ENCODE data around the gene HK2. TPM values are rescaled to one million over a fixed set of nuclear protein-coding genes. Genes with fewer than 3 reads are reported as not detected.
"Not testable (repeated sequence)": the region's sequence is repeated elsewhere in the genome, so short reads cannot be mapped to it uniquely, and the experiment has no call there.

HK2 gene
- total RNA-seq, 3 donors from 2014 or later, result 181 to 317 (median 281) TPM

GRCh38 chr2:74894272-74894981, 60.5 kb downstream of the HK2 start:
- DNase-seq, result no peak
- Histone ChIP-seq H3K36me3 (ENCODE audit: low read depth) (no peaks in the 10 kb centered on the region), H3K4me1 (ENCODE audit: low read depth) (no peaks in the 10 kb centered on the region), H3K4me3 (no peak overlapping the region), H3K9me3 (no peaks in the 10 kb centered on the region)
- no peak for ATAC-seq
- intact Hi-C loops (cut with DNase I, micrococcal nuclease), result no loop called here
- TF ChIP-seq, protein P1, sequence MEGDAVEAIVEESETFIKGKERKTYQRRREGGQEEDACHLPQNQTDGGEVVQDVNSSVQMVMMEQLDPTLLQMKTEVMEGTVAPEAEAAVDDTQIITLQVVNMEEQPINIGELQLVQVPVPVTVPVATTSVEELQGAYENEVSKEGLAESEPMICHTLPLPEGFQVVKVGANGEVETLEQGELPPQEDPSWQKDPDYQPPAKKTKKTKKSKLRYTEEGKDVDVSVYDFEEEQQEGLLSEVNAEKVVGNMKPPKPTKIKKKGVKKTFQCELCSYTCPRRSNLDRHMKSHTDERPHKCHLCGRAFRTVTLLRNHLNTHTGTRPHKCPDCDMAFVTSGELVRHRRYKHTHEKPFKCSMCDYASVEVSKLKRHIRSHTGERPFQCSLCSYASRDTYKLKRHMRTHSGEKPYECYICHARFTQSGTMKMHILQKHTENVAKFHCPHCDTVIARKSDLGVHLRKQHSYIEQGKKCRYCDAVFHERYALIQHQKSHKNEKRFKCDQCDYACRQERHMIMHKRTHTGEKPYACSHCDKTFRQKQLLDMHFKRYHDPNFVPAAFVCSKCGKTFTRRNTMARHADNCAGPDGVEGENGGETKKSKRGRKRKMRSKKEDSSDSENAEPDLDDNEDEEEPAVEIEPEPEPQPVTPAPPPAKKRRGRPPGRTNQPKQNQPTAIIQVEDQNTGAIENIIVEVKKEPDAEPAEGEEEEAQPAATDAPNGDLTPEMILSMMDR (IDR thresholded peaks at IDR 0.05), result no peak

DNA sequence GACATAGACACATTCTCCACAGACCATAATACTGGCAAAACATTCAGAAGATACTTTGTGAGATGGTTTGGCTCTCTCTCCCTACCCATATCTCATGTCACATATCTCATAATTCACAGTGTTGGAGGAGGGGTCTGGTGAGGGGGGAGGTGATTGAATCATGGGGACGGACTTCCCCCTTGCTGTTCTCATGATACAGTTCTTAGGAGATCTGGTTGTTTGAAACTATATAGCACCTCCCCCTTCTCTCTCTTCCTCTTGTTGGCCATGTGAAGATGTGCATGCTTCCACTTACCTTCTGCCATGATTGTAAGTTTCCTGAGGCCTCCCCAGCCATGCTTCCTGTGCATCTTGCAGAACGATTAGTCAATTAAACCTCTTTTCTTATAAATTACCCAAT, 61.1 kb downstream of the HK2 start:
- TF ChIP-seq, protein P1 (IDR thresholded peaks at IDR 0.05), result no peak
- H3K4me3 ChIP-seq, result no peak overlapping the region
- intact Hi-C loops (cut with DNase I, micrococcal nuclease), result no loop called here
- no peaks in the 10 kb centered on the region for H3K9me3 ChIP-seq
- DNase-seq (no peak), ATAC-seq (no peak)
- H3K36me3 ChIP-seq (ENCODE audit: low read depth), result no peaks in the 10 kb centered on the region
- no peaks in the 10 kb centered on the region for H3K4me1 ChIP-seq (ENCODE audit: low read depth)

GRCh38 chr2:74896232-74896631, 62.3 kb downstream of the HK2 start:
- Histone ChIP-seq H3K4me1 (ENCODE audit: low read depth) (no peaks in the 10 kb centered on the region), H3K36me3 (ENCODE audit: low read depth) (no peaks in the 10 kb centered on the region), H3K9me3 (no peaks in the 10 kb centered on the region), H3K4me3 (no peak overlapping the region)
- intact Hi-C loops (cut with DNase I, micrococcal nuclease), result no loop called here
- TF ChIP-seq, protein P1 (IDR thresholded peaks at IDR 0.05), result no peak
- DNase-seq (no peak), ATAC-seq (no peak)

DNA sequence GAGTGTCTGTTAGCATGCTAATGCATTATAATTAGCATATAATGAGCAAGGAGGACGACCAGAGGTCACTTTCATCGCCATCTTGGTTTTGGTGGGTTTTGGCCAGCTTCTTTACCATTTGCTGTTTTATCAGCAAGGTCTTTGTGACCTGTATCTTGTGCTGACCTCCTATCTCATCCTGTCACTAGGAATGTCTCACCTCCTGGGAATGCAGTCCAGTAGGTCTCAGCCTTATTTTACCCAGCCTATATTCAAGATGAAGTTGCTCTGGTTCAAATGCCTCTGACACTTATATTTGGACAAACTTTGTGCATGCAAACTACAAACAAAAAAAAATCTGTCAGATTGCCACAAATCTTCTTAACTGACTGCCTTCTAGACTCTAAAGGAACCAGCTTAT, 66.3 kb downstream of the HK2 start:
- intact Hi-C loops (cut with DNase I, micrococcal nuclease); H3K9me3 ChIP-seq; H3K4me3 ChIP-seq; DNase-seq; H3K36me3 ChIP-seq (ENCODE audit: low read depth); ATAC-seq; H3K4me1 ChIP-seq (ENCODE audit: low read depth): not testable (repeated sequence)

DNA sequence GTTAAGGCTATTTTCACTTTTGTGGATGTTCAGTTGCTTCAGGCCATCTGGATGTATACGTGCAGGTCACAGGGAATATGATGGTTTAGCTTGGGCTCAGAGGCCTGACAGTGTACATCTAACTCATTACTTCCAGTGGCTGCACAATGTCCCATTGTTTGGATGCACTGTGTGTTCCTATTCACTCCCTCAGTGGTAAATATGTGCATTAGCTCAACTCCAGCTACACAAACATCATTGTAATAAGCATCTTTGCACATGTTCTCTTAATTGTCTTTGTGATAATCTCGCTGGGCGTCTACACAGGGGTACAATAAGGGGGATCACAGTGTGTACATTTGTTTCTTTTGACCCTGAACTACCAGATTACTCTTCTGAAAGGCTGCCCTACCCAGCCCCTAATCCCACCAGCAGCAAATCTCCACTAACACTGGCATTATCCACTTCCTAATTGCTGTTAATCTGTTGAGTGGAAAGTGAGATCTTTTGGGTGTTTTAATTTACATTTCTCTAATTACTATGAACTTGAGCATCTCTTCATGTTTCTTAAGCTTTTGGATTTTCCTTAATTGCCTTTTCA, 68.4 kb downstream of the HK2 start:
- Histone ChIP-seq H3K9me3 (no peaks in the 10 kb centered on the region), H3K4me1 (ENCODE audit: low read depth) (no peaks in the 10 kb centered on the region), H3K36me3 (ENCODE audit: low read depth) (no peaks in the 10 kb centered on the region), H3K4me3 (no peak overlapping the region)
- peak; percentile 23 for ATAC-seq
- TF ChIP-seq, protein P1 (IDR thresholded peaks at IDR 0.05), result no peak
- DNase-seq, result no peak
- intact Hi-C loops (cut with DNase I, micrococcal nuclease), result no loop called here

DNA sequence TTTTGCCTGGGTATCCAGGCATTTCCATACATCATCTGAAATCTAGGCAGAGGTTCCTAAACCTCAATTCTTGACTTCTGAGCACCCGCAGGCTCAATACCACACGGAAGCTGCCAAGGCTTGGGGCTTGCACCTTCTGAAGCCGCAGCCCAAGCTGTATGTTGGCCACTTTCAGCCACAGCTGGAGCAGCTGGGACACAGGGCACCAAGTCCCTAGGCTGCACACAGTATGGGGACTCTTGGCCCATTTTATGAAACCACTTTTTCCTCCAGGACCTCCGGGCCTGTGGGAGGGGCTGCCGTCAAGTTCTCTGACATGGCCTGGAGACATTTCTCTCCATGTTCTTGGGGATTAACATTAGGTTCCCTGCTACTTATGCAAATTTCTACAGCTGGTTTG, 72.5 kb downstream of the HK2 start:
- no peaks in the 10 kb centered on the region for H3K9me3 ChIP-seq
- ATAC-seq (no peak), DNase-seq (no peak)
- no peaks in the 10 kb centered on the region for H3K36me3 ChIP-seq (ENCODE audit: low read depth)
- peaks cover 3% of the 10 kb centered on the region for H3K4me1 ChIP-seq (ENCODE audit: low read depth)
- TF ChIP-seq, protein P1 (IDR thresholded peaks at IDR 0.05), result no peak
- intact Hi-C loops (cut with DNase I, micrococcal nuclease), result no loop called here
- H3K4me3 ChIP-seq, result no peak overlapping the region

- H3K36me3 ChIP-seq (ENCODE audit: low read depth); DNase-seq; ATAC-seq; H3K9me3 ChIP-seq; H3K4me1 ChIP-seq (ENCODE audit: low read depth); intact Hi-C loops (cut with DNase I, micrococcal nuclease); H3K4me3 ChIP-seq: not testable (repeated sequence)
Observed at GRCh38 chr2:74907560-74907959, 73.6 kb downstream of the HK2 start.
